Adrenal gland (tissue), 5 donors: Measurements from ENCODE around the gene NCLN.

ENCODE experiments used
- POLR2A ChIP-seq, 2 donors: fragments of 450-650 bp; IDR thresholded peaks; one replicate each; pipeline ENCODE4 v1.6.1; 2017; ENCODE audit warnings: antibody characterized with exemption in 2 of 2, mild to moderate bottlenecking in 2 of 2, moderate library complexity in 1 of 2
- TF ChIP-seq, protein P1 (sequence below), 6 experiments: fragments of 450-650 bp in 4 of 6; fragments of 200-600 bp in 2 of 6; sonication (generic) in 1 of 6; IDR thresholded peaks; 1 replicate in 5 of 6; 2 replicates in 1 of 6; pipeline versions ENCODE4 v1.5.1 to v1.8.0; 2016 to 2021; ENCODE audit warnings: antibody characterized with exemption in 6 of 6, mild to moderate bottlenecking in 2 of 6, moderate library complexity in 1 of 6
- donor health status: DM: no; HTN: no; CAD: no.

DNA sequence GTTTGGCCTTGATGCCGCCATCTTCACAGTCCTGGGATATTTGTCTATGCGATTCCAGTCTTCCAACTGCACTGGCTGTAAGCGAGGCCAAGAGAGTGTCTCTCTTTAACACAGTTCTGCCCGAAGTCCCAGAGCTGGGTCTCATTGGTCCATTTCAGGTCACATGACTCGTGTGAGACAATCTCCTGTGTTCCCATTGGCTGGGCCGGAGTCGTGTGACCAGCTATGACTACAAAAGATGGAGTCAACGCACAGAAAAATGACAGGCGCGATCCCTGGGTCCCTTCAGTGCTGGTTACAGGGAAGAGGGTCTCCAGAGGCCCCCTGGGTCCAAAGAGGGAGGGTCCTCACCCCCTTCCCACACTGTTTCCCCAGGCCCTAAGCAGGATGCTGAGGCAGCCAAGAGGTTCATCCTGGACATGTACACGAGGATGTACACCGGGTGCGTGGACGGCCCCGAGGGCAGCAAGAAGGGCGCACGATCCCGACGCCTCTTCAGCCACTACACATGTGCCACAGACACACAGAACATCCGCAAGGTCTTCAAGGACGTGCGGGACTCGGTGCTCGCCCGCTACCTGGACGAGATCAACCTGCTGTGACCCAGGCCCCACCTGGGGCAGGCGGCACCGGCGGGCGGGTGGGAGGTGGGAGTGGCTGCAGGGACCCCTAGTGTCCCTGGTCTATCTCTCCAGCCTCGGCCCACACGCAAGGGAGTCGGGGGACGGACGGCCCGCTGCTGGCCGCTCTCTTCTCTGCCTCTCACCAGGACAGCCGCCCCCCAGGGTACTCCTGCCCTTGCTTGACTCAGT, 23.1 kb upstream of the NCLN start:
- no peak for TF ChIP-seq POLR2A (IDR thresholded peaks at IDR 0.05)
- TF ChIP-seq, protein P1, sequence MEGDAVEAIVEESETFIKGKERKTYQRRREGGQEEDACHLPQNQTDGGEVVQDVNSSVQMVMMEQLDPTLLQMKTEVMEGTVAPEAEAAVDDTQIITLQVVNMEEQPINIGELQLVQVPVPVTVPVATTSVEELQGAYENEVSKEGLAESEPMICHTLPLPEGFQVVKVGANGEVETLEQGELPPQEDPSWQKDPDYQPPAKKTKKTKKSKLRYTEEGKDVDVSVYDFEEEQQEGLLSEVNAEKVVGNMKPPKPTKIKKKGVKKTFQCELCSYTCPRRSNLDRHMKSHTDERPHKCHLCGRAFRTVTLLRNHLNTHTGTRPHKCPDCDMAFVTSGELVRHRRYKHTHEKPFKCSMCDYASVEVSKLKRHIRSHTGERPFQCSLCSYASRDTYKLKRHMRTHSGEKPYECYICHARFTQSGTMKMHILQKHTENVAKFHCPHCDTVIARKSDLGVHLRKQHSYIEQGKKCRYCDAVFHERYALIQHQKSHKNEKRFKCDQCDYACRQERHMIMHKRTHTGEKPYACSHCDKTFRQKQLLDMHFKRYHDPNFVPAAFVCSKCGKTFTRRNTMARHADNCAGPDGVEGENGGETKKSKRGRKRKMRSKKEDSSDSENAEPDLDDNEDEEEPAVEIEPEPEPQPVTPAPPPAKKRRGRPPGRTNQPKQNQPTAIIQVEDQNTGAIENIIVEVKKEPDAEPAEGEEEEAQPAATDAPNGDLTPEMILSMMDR (IDR thresholded peaks at IDR 0.05) = no peak
